Endothelial cell of umbilical vein (primary cell): ENCODE data around the gene HPF1. TPM values are rescaled to one million over a fixed set of nuclear protein-coding genes. Genes with fewer than 3 reads are reported as not detected.

ENCODE experiments used
- BruUV-seq: library from RNA; stranded (reverse); fragments of 400-500 nt; replicated peaks from 2 replicates; lab custom pipeline; 2021; lab: Mats Ljungman, UMichigan
- CTCF ChIA-PET: fragments of 300-600, 350-600 bp; sonication (Branson Sonifier 250); formaldehyde crosslinking; loops from one replicate; lab custom pipeline; 2021; ENCODE audit warnings: antibody characterized with exemption, inconsistent platforms; lab: Charles Lee
- POLR2A ChIA-PET: fragments of 300-600, 350-600 bp; sonication (Branson Sonifier 250); formaldehyde crosslinking; loops from one replicate; lab custom pipeline; 2021; ENCODE audit warnings: antibody characterized with exemption, inconsistent platforms; lab: Charles Lee
- DNase-seq: peaks from one replicate; pipeline ENCODE4 v3.0.0-alpha.2; 2011; ENCODE audit warnings: low read depth, low spot score
- FAIRE-seq: peaks from 2 replicates; lab custom pipeline; 2011; peaks lifted over from hg19 to GRCh38; lab: Jason Lieb, UNC
- H2AFZ ChIP-seq: 2 replicates; pipeline ENCODE4 v1.6.0; 2012; ENCODE audit warnings: low read depth, low read length, control low read depth, inconsistent platforms
- H3K27ac ChIP-seq: 2 replicates; pipeline ENCODE4 v1.5.1; 2011; ENCODE audit warnings: low read depth, mild to moderate bottlenecking, control low read depth, low read length, moderate library complexity; ENCODE audit not compliant: insufficient read depth
- H3K27me3 ChIP-seq, 2 experiments: 2 replicates each; pipeline versions ENCODE4 v1.6.0 to v1.6.1; 2011; ENCODE audit warnings: low read length in 2 of 2, mixed read lengths in 1 of 2; ENCODE audit not compliant: control insufficient read depth in 2 of 2, insufficient read depth in 2 of 2
- H3K36me3 ChIP-seq, 2 experiments: 2 replicates in 1 of 2; 3 replicates in 1 of 2; pipeline ENCODE4 v1.5.1; 2011; ENCODE audit warnings: low read length in 2 of 2, mild to moderate bottlenecking in 1 of 2, moderate library complexity in 1 of 2; ENCODE audit not compliant: control insufficient read depth in 2 of 2, insufficient read depth in 2 of 2; ENCODE audit errors: extremely low read depth in 1 of 2
- H3K4me1 ChIP-seq: 3 replicates; pipeline ENCODE4 v1.5.1; 2011; ENCODE audit warnings: mild to moderate bottlenecking, low read length; ENCODE audit not compliant: control insufficient read depth, insufficient read depth; ENCODE audit errors: extremely low read depth
- H3K4me2 ChIP-seq: 2 replicates; pipeline ENCODE4 v1.6.1; 2011; ENCODE audit warnings: low read length, control low read depth, mixed read lengths; ENCODE audit not compliant: insufficient read depth
- H3K4me3 ChIP-seq, 3 experiments: fragments of 200-600 bp in 1 of 3; sonication (generic), shearing (Covaris generic) in 1 of 3; replicated peaks in 1 of 3; 2 replicates each; pipeline ENCODE4 v1.5.1; 2011 to 2016; ENCODE audit warnings: control low read depth in 3 of 3, low read length in 3 of 3, mild to moderate bottlenecking in 2 of 3, inconsistent platforms in 1 of 3, low read depth in 1 of 3, moderate library complexity in 1 of 3; ENCODE audit not compliant: insufficient read depth in 1 of 3
- H3K79me2 ChIP-seq: 2 replicates; pipeline ENCODE4 v1.6.0; 2012; ENCODE audit warnings: low read length, inconsistent platforms; ENCODE audit not compliant: control insufficient read depth, insufficient read depth
- H3K9ac ChIP-seq: replicated peaks from 2 replicates; pipeline ENCODE3; 2011; ENCODE audit warnings: low read length, control low read depth; ENCODE audit not compliant: insufficient read depth; ENCODE audit errors: extremely low read depth
- H3K9me1 ChIP-seq: replicated peaks from 3 replicates; pipeline ENCODE4 v1.6.0; 2011; ENCODE audit warnings: mild to moderate bottlenecking, low read length; ENCODE audit not compliant: control insufficient read depth, insufficient read depth; ENCODE audit errors: extremely low read depth
- H3K9me3 ChIP-seq: replicated peaks from 2 replicates; pipeline ENCODE4 v1.5.1; 2012; ENCODE audit warnings: low read length, inconsistent platforms; ENCODE audit not compliant: control insufficient read depth, insufficient read depth
- H4K20me1 ChIP-seq: replicated peaks from 2 replicates; pipeline ENCODE3; 2011; ENCODE audit warnings: mild to moderate bottlenecking, low read length; ENCODE audit not compliant: control insufficient read depth, insufficient read depth; ENCODE audit errors: extremely low read depth
- EZH2 ChIP-seq: IDR thresholded peaks from 2 replicates; pipeline ENCODE4 v1.6.1; 2012; ENCODE audit warnings: borderline replicate concordance, low read depth, mild to moderate bottlenecking, moderate library complexity, low read length, inconsistent platforms; ENCODE audit not compliant: severe bottlenecking
- FOS ChIP-seq: IDR thresholded peaks from 2 replicates; pipeline ENCODE4 v1.6.1; 2011; ENCODE audit warnings: mild to moderate bottlenecking, low read length, moderate library complexity, borderline replicate concordance; ENCODE audit not compliant: insufficient read depth
- GATA2 ChIP-seq: IDR thresholded peaks from 2 replicates; pipeline ENCODE4 v1.7.0; 2011; ENCODE audit warnings: low read depth, mild to moderate bottlenecking, moderate library complexity, mixed read lengths, low read length; ENCODE audit not compliant: insufficient read length, insufficient read depth
- JUN ChIP-seq: IDR thresholded peaks from 2 replicates; pipeline ENCODE4 v1.6.1; 2011; ENCODE audit warnings: borderline replicate concordance, low read depth; ENCODE audit not compliant: insufficient read length, insufficient read depth
- MAX ChIP-seq: IDR thresholded peaks from 2 replicates; pipeline ENCODE4 v1.6.1; 2011; ENCODE audit not compliant: insufficient read depth, insufficient read length
- MYC ChIP-seq: IDR thresholded peaks from one replicate; pipeline ENCODE4 v1.6.1; 2011; ENCODE audit warnings: mild to moderate bottlenecking, low read depth, low read length
- POLR2A ChIP-seq: IDR thresholded peaks from 2 replicates; pipeline ENCODE4 v1.6.1; 2012; ENCODE audit warnings: low read depth, mild to moderate bottlenecking, control low read depth, low read length
- POLR2AphosphoS5 ChIP-seq: IDR thresholded peaks from 2 replicates; pipeline ENCODE4 v1.6.1; 2012; ENCODE audit warnings: low read depth, mild to moderate bottlenecking, control low read depth, low read length, moderate library complexity; ENCODE audit not compliant: insufficient read depth
- dilution Hi-C: fragments of 300-500 bp; cut with MboI; formaldehyde crosslinking; loops from one replicate; pipeline ENCODE4 v1.15.0; 2019; ENCODE audit warnings: low sequenced_read_pairs; ENCODE audit not compliant: extremely low pct_ligation_motif_present
- intact Hi-C: fragments of 100-400 bp; cut with micrococcal nuclease; formaldehyde crosslinking; loops from one replicate; pipeline ENCODE4 v1.10.0; 2022
- polyA plus RNA-seq, 4 experiments: library from polyadenylated mRNA; depleted of rRNA in 3 of 4; stranded (reverse) in 3 of 4; unstranded in 1 of 4; fragments of >200 nt; gene quantifications; 2 replicates each; pipeline versions ENCODE4 v1.2.1 to v1.2.3, GENCODE V29; 2011 to 2012; ENCODE audit warnings: missing spikeins in 1 of 4
- total RNA-seq: library from RNA; stranded (reverse); gene quantifications from 2 replicates; pipeline ENCODE4 v1.2.3, GENCODE V29; 2021
- TF ChIP-seq, protein P1 (sequence below), 2 donors: IDR thresholded peaks; 1 replicate in 1 of 2; 2 replicates in 1 of 2; pipeline ENCODE4 v1.5.1; 2011; ENCODE audit warnings: low read length in 2 of 2, mild to moderate bottlenecking in 2 of 2, moderate library complexity in 2 of 2, control low read depth in 1 of 2, inconsistent platforms in 1 of 2, low read depth in 1 of 2; ENCODE audit not compliant: insufficient read depth in 1 of 2; ENCODE audit errors: extremely low read depth in 1 of 2

The HPF1 gene
- total and polyA plus RNA-seq, 2 donors (not counting 3 experiments of a cell fraction or from before 2014, with no cell fraction given): 16.1 to 30.3 TPM

DNA sequence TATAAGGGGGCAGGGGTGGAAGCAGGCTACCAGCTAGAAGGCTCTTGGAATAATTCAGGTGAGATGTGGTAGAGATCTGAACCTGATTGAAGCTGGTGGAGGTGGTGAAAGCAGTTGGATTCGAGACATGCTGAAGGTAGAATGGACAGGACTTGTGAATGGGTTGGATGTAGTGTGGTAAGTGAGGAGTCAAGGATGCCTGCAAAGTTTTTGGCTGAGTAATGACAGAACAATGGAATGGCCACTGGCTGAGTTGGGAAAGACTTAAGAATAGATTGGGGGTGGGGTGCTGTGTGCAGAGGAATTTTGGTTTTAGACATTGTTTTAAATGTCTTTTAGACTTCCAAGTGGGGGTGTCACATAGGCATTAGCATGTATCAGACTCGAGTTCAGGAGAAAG lies 33.5 kb downstream of the HPF1 start:
- DNase-seq (no peak), FAIRE-seq (no peak)
- ChIA-PET CTCF (interaction anchor here (1.3 kb wide), 1 partner anchor 111 kb away, joined by 6 read pairs; no protein-coding TSS in a partner anchor), POLR2A (no interaction called here)
- Histone ChIP-seq H3K9me3 (no peaks in the 10 kb centered on the region), H3K4me3 (no peak overlapping the region), H3K4me2 (no peak overlapping the region), H3K27ac (no peak overlapping the region), H3K27me3 (no peaks in the 10 kb centered on the region), H3K4me1 (no peaks in the 10 kb centered on the region), H3K36me3 (no peaks in the 10 kb centered on the region), H4K20me1 (no peaks in the 10 kb centered on the region), H3K9me1 (no peaks in the 10 kb centered on the region), H2AFZ (no peak overlapping the region), H3K79me2 (no peaks in the 10 kb centered on the region), H3K9ac (no peak overlapping the region)
- dilution Hi-C loops (no loop called here), intact Hi-C loops (no loop called here)
- BruUV-seq: no TSS peak
- no peak for TF ChIP-seq POLR2AphosphoS5
- no peak for TF ChIP-seq GATA2
- TF ChIP-seq, protein P1, sequence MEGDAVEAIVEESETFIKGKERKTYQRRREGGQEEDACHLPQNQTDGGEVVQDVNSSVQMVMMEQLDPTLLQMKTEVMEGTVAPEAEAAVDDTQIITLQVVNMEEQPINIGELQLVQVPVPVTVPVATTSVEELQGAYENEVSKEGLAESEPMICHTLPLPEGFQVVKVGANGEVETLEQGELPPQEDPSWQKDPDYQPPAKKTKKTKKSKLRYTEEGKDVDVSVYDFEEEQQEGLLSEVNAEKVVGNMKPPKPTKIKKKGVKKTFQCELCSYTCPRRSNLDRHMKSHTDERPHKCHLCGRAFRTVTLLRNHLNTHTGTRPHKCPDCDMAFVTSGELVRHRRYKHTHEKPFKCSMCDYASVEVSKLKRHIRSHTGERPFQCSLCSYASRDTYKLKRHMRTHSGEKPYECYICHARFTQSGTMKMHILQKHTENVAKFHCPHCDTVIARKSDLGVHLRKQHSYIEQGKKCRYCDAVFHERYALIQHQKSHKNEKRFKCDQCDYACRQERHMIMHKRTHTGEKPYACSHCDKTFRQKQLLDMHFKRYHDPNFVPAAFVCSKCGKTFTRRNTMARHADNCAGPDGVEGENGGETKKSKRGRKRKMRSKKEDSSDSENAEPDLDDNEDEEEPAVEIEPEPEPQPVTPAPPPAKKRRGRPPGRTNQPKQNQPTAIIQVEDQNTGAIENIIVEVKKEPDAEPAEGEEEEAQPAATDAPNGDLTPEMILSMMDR (IDR thresholded peaks at IDR 0.05; ENCODE audit: extremely low read depth in 1 of 2, insufficient read depth in 1 of 2, low read depth in 1 of 2, low read length in 2 of 2): no peak
- TF ChIP-seq MAX: no peak
- TF ChIP-seq JUN: no peak
- no peak for TF ChIP-seq FOS
- TF ChIP-seq EZH2: no peak
- TF ChIP-seq POLR2A: no peak
- no peak for TF ChIP-seq MYC
